GM21381 (cell line): ENCODE measurements around the gene ZBTB7B.

Source experiments
- ATAC-seq: cut with Tn5 transposase; IDR thresholded peaks from one replicate; pipeline ENCODE4 v1.9.1; 2021; ENCODE audit warnings: mild to moderate bottlenecking, moderate library complexity; ENCODE audit not compliant: unreplicated experiment

ZBTB7B gene

DNA sequence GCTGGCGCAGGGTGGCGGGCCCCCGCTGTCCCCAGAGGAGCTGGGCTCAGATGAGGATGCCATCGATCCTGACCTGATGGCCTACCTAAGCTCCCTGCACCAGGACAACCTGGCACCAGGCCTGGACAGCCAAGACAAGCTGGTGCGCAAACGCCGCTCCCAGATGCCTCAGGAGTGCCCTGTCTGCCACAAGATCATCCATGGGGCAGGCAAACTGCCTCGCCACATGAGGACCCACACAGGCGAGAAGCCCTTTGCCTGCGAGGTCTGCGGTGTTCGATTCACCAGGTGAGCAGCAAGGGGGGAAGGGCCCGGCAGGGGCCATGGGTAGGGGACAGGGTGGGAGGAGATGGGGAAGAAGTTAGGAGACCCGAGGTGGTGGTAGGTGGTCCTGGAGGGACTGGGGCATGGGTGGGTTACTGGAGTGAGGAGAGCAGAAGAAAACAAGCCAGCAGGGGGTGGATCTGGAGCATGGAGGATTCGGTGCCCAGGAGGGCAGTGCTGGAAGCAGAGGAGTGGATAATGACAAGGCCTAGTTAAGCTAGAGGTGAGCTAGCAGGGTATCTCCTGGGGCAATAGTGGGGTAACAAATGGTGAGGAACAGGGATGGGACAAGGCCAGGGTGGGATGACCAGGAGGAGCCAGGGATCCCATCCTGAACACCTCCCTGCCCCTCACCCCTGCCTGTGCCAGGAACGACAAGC is 13.1 kb downstream of the ZBTB7B start:
- ATAC-seq: no peak

DNA sequence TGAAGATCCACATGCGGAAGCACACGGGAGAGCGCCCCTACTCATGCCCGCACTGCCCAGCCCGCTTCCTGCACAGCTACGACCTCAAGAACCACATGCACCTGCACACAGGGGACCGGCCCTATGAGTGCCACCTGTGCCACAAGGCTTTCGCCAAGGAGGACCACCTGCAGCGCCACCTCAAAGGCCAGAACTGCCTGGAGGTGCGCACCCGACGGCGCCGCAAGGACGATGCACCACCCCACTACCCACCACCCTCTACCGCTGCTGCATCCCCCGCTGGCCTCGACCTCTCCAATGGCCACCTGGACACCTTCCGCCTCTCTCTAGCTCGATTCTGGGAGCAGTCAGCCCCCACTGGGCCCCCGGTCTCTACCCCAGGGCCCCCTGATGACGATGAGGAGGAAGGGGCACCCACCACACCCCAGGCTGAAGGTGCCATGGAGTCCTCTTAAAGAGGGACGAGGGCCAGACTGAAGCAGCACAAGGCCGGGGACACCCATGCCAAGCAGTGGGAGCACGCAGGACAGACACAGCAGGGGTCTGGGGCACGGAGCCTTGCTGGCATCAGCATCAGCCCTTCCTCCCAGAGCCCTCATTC is 13.7 kb downstream of the ZBTB7B start:
- ATAC-seq: no peak

DNA sequence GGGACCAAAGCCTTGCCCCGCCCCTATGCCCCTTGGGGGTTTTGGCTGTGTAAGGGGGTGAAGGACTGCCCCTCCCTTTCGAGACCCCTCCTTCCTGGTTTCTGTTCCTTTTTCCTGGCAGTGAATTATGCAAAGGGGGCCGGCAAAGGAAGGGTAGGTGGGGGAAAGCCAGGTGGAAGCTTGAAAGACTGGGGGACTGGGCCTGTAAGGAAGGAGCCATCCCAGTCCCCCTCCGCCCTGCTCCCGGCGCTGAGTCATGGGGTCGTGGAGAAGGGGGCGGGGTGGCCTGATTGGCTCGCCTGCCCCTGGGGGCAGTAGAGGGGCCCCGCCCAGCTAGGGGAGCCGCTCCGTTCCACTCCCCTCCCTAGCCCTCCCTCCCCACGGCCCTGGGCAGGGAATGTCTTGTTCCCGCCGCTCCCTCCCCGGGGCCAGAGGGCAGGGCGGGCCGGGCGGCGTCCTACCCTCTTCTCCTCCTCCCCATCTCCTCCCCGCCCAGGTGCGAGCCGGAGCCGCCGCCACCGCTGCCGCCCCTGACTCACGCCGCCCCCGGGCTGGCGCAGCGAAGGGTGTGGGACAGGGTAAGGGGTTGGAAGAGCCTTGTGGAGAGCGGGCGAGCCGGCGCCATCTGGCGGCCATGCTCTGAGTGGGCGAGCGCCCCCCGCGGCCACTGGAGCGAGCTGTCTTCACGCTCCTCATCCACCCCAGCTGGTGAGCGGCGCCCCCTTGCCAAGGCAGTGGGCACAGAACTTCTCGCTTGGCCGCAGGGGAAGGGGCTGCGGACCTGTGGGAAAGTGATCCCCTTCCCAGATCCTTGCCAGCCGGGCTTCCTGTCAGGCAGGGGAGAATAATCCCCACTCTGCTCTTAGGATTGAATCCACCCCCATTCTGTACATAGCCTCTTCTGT is 14.7 kb downstream of the ZBTB7B start:
- peak; percentile 78 for ATAC-seq

- ATAC-seq: no peak
Measured at GRCh38 chr1:155017946-155018316, 15.3 kb downstream of the ZBTB7B start.

DNA sequence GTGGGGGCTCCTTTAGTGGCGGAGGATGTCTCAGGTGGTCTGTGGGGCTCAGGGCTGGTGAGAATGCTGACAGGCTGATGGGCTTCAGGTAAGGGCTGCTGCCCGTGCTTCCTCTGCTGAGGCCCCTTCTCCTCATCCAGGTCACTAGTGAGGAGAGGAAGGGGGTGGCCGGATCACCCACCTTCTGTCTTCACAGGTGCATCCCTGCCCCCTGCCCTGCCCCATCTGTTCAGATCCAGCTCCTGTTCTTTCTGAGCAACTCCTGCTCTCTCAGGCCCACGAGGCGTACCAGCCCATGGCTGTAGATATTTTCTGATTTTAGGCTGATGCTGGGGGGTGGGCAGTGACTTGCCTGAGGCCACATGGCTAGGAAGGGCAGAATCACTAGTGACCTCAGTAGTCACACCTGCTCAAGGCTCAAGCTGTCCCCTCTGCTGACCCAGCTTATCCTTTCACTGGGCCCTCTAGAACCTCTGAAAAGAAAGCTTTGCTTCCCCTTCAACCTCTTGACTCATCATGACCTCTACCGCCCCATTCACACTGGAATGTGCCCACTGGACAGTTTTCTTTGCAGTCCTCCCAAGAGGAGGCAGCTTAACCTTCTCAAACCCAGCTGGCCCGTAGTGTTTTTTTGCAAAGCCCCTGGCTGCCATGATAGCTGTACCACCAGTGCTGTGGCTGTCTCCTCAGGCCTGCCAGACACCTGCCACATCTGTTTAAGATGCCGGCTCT is 16.2 kb downstream of the ZBTB7B start:
- ATAC-seq: no peak

GRCh38 chr1:155019377-155020245 is 17.0 kb downstream of the ZBTB7B start:
- ATAC-seq: no peak

DNA sequence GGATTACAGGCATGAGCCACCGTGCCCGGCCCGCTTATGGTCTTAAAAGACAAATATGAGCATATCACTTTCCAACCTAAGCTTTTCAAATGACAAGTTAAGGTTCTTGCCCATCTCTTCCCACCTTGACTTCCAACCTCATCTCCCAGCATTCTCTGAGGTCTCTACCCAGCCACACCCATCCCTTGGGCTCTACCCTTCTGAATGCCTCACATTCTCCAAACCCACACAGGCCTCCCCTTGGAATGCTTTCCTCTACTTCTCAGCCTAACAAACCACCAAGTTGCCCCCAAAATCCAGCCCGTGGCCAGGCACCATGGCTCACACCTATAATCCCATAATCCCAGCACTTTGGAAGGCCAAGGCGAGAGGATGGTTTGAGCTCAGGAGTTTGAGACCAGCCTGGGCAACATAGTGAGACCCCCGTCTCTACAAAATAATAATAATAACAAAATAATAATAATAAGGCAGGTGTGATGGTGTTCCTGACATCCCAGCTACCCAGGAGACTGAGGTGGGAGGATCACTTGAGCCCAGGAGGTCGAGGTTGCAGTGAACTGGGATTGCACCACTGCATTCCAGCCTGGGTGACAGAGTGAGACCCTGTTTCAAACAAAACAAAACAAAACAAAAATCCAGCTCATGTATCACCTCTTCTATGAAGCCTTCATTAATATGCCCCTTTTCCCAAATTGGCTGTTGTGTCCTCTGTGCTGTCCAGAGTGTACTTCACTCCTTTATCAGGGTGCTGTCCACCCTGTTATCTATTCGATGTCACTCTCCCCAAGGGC is 19.7 kb downstream of the ZBTB7B start:
- ATAC-seq: no peak

- ATAC-seq: no peak
Measured at GRCh38 chr1:155022927-155023236, 20.3 kb downstream of the ZBTB7B start.

DNA sequence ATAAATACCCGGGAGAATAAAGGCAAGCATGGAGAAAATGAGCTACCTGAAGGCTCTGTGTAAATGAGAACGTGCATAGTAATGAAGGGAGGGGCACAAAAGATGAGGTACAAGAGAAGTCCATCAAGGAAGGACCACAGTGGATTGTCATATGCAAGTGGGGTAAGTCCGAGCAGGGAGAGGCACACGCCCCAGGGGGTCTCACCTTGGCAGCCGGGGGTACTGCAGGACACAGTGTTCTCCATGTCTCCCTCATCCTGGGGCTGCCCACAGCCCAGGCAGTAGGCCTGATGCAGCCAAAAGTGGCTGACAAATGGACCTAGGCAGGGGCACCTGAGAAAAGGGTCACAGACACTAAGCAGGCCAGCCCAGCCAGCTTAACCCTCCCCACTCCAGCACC is 21.0 kb downstream of the ZBTB7B start:
- no peak for ATAC-seq

- no peak for ATAC-seq
Measured at GRCh38 chr1:155024315-155024714, 21.7 kb downstream of the ZBTB7B start.

DNA sequence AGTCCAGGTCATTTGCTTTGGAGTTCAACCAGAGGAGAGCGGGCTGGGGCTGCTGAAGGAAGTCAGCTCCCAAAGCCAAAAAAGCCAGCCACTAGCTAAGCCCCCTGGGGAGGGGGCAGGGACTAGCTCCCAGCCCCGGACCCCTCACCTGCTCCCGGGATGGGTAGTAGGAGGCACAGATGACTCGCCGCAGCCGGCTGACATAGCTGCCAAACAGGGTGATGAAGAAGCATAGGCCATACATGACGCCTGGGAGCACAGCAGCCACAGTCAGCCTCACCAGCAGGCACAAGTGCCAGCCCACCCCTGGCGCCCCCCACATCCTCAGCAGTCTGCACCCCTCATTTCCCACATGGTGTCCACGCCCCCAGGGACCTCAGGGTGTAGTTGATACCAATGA is 23.6 kb downstream of the ZBTB7B start:
- no peak for ATAC-seq

DNA sequence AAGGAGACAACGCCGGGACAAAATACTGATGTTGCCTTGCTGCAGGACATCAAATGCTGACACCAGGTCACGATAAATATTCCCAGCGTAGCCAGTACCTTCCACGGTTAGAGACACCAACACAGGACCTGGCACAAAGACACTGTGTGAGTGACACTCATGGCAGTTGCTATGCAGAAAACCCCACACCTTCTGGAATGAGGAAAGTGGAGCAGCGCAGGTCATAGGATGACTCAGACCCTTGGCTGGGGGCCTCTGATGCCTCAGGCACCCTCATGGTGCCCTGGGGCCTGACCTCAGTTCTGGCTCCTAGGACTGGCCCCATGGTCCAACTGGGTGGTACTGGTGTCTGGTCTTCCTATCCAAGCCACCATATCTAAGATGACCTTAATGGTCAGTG is 24.0 kb downstream of the ZBTB7B start:
- no peak for ATAC-seq

DNA sequence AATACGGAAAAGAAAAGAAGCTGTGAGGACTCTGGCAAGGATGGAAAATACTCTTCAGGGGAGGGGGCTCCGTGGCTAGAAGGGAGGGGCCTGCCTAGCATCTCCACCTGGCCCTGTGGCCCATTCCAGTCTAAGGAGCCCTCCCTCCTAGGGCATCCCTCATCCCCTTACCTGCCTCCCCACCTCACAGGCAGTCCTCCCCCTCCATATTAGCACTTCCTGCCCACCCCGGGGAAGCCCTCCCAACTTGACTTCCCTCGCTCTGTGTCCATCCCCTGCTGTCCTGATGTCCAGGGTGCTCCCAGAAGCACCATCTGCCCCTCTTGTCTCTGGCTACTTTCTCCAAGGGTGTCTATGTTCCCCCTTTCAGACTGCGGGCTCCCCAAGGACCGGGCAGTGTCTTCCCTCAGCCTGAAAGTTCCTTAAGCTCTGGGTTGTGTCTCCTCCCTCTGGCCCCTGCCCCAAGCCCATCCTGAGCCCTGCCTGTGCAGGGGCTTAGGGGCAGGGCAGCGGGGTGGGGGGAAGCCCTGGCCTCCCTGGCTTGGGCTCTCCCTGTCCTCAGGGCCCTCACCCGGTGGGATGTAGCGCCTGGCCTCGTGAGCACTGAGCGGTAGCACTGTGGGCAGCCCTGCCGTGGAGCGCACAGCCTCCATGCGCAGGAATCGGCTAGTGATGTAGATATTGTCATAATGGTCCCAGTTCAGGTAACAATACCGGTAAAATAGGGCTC is 27.1 kb downstream of the ZBTB7B start:
- no peak for ATAC-seq

GRCh38 chr1:155030243-155030795 is 27.7 kb downstream of the ZBTB7B start:
- ATAC-seq: no peak

DNA sequence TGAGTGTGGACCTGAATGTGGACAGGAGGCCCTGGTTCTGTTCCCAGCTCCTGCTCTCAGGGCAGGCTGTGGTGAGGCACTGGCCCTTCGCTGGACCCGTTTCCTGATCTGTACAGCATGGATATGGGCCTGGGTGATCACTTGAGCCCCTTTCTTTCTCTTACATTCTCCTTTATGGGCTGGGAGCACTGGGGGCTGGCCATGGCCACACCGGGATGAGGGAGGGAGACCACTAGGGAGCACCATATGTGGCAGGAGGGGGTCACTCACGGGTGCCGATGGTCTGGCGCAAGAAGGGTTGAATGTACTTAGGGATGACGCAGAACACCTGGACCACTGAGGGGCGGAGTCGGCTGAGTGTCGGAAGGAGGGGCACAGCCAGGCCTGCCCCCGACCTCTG is 28.3 kb downstream of the ZBTB7B start:
- no peak for ATAC-seq

- ATAC-seq: no peak
Measured at GRCh38 chr1:155032886-155033285, 30.3 kb downstream of the ZBTB7B start.

GRCh38 chr1:155033524-155033923 is 30.9 kb downstream of the ZBTB7B start, which contains the start of the genes DCST1 and DCST2:
Gene DCST1, plus strand, starts transcription at chr1:155033824. Its CDS starts 213 bp downstream, at chr1:155034037.
Gene DCST2, minus strand, starts transcription at chr1:155033781. Its CDS starts 80 bp downstream, at chr1:155033701.
- ATAC-seq: no peak
